Tibial nerve (tissue), 4 donors: Measurements from ENCODE around the gene ADH1C. TPM values are rescaled to one million over a fixed set of nuclear protein-coding genes. Genes with fewer than 3 reads are reported as not detected.

Experiments used
- DNase-seq, 2 donors: peaks; one replicate each; pipeline ENCODE4 v3.0.0-alpha.2; 2019; ENCODE audit warnings: low spot score in 2 of 2
- H3K27ac ChIP-seq, 4 donors: fragments of 200-600 bp; sonication (generic) in 3 of 4; one replicate each; pipeline ENCODE4 v1.5.1; 2017 to 2019; ENCODE audit warnings: mild to moderate bottlenecking in 1 of 4
- H3K27me3 ChIP-seq, 2 donors: fragments of 200-600 bp; sonication (generic) in 1 of 2; one replicate each; pipeline versions ENCODE4 v1.5.1 to v1.6.0; 2017 to 2019
- H3K36me3 ChIP-seq, 3 donors: fragments of 200-600 bp; sonication (generic); one replicate each; pipeline ENCODE4 v1.5.1; 2018 to 2019
- H3K4me1 ChIP-seq, 4 donors: fragments of 200-600 bp; sonication (generic) in 3 of 4; one replicate each; pipeline ENCODE4 v1.5.1; 2017 to 2019
- H3K4me3 ChIP-seq, 4 donors: fragments of 200-600 bp; sonication (generic) in 3 of 4; one replicate each; pipeline ENCODE4 v1.5.1; 2017 to 2019; ENCODE audit warnings: mild to moderate bottlenecking in 1 of 4, moderate library complexity in 1 of 4
- H3K9me3 ChIP-seq, 4 donors: fragments of 200-600 bp; sonication (generic) in 3 of 4; one replicate each; pipeline ENCODE4 v1.5.1; 2017 to 2019
- EP300 ChIP-seq, 2 donors: sonication (generic); formaldehyde crosslinking; IDR thresholded peaks; one replicate each; pipeline ENCODE4 v1.6.1; 2017; ENCODE audit warnings: antibody characterized with exemption in 2 of 2, mild to moderate bottlenecking in 1 of 2
- POLR2A ChIP-seq, 2 donors: fragments of 450-650 bp; IDR thresholded peaks; one replicate each; pipeline ENCODE4 v1.6.1; 2017; ENCODE audit warnings: antibody characterized with exemption in 2 of 2, mild to moderate bottlenecking in 2 of 2, moderate library complexity in 2 of 2
- WGBS, 2 donors: methylation state at CpG; one replicate each; pipeline ENCODE4 v1.1.5; 2018; 5-methylcytosine and 5-hydroxymethylcytosine counted together
- total RNA-seq, 4 donors: library from RNA; depleted of rRNA; stranded (reverse); fragments of >200 nt; gene quantifications; one replicate each; pipeline ENCODE4 v1.1.0, GENCODE V29; 2016
- TF ChIP-seq, protein P1 (sequence below), 5 experiments: fragments of 200-600 bp in 3 of 5; fragments of 450-650 bp in 2 of 5; sonication (generic) in 3 of 5; IDR thresholded peaks; one replicate each; pipeline ENCODE4 v1.5.1; 2016 to 2019; ENCODE audit warnings: antibody characterized with exemption in 5 of 5, mild to moderate bottlenecking in 3 of 5, moderate library complexity in 2 of 5

Gene ADH1C
- total RNA-seq, 4 donors from 2014 or later, result 44.7 to 186 (median 151) TPM

GRCh38 chr4:99310389-99310788 lies 42.2 kb downstream of the ADH1C start:
- no peaks in the 10 kb centered on the region for H3K27me3 ChIP-seq
- peaks cover 0 to 13% (median 0%) of the 10 kb centered on the region in 3 donors for H3K36me3 ChIP-seq
- DNase-seq, result no peak
- no peak for TF ChIP-seq EP300 (IDR thresholded peaks at IDR 0.05)
- TF ChIP-seq, protein P1, sequence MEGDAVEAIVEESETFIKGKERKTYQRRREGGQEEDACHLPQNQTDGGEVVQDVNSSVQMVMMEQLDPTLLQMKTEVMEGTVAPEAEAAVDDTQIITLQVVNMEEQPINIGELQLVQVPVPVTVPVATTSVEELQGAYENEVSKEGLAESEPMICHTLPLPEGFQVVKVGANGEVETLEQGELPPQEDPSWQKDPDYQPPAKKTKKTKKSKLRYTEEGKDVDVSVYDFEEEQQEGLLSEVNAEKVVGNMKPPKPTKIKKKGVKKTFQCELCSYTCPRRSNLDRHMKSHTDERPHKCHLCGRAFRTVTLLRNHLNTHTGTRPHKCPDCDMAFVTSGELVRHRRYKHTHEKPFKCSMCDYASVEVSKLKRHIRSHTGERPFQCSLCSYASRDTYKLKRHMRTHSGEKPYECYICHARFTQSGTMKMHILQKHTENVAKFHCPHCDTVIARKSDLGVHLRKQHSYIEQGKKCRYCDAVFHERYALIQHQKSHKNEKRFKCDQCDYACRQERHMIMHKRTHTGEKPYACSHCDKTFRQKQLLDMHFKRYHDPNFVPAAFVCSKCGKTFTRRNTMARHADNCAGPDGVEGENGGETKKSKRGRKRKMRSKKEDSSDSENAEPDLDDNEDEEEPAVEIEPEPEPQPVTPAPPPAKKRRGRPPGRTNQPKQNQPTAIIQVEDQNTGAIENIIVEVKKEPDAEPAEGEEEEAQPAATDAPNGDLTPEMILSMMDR (IDR thresholded peaks at IDR 0.05), result no peak
- no peak for TF ChIP-seq POLR2A (IDR thresholded peaks at IDR 0.05)
- no peak overlapping the region for H3K4me3 ChIP-seq
- H3K9me3 ChIP-seq, result no peaks in the 10 kb centered on the region
- 64 to 70% methylated on average over 2 of the region's 2 CpGs for WGBS, 2 donors
- no peak overlapping the region for H3K27ac ChIP-seq
- H3K4me1 ChIP-seq, result no peaks in the 10 kb centered on the region

- DNase-seq, result peak; percentile 30 to 46
- TF ChIP-seq POLR2A (IDR thresholded peaks at IDR 0.05) (no peak), EP300 (IDR thresholded peaks at IDR 0.05) (peak in 1 of 2 donors; percentile 77)
- TF ChIP-seq, protein P1 (IDR thresholded peaks at IDR 0.05), result no peak
- WGBS, 2 donors, result 90 to 91% methylated on average over 11 of the region's 11 CpGs
Observed at GRCh38 chr4:99305638-99306400, 46.7 kb downstream of the ADH1C start.

DNA sequence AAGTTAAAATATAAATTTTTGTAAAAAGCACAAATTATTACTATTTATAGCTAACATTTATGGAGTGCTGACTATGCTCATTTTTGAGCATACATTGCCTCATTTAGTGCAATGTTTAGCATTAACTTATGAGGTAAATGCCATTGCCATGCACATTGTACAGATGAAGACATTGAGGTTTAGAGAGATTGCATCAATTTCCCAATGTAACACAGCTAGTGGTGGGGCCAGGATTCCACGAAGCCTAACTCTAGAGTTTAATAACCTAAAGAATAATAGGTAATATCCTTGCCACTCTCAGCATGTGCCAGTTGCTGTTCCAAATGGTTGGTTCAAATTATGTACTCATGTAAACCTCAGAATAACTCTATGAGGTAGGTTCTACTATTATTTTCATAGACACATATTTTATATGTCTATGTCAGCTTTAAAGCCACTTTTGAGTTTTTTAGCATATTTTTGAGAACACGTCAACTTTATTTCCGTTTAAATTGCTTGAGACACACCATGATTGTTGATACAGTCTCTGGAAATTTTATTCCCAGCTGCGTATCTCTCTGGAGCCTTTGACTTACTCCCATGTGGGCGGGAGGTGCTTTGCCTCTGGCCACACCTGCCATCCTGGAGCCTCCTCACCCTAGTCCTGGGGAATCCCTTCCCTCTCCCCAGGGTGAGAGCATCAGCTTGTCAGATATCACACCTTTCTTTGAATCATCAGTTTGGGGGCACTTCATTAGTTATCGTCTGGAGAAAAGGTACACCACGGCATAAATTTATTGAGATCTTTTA lies 51.0 kb downstream of the ADH1C start:
- H3K4me1 ChIP-seq, result peaks cover 0 to 18% (median 5%) of the 10 kb centered on the region in 4 donors
- H3K36me3 ChIP-seq, result no peaks in the 10 kb centered on the region
- peaks cover 0 to 29% (median 0%) of the 10 kb centered on the region in 4 donors for H3K9me3 ChIP-seq
- H3K27ac ChIP-seq, result peak overlapping the region; percentile 0 to 84 (median 52)
- no peak for DNase-seq
- no peak overlapping the region for H3K4me3 ChIP-seq
- no peaks in the 10 kb centered on the region for H3K27me3 ChIP-seq
- TF ChIP-seq EP300 (IDR thresholded peaks at IDR 0.05), result no peak
- TF ChIP-seq, protein P1 (IDR thresholded peaks at IDR 0.05), result no peak
- no peak for TF ChIP-seq POLR2A (IDR thresholded peaks at IDR 0.05)
- 80 to 81% methylated on average over 7 of the region's 7 CpGs for WGBS, 2 donors

More at GRCh38 chr4:99305638-99306400, 46.7 kb downstream of the ADH1C start:
- Histone ChIP-seq H3K9me3 (peaks cover 0 to 18% (median 0%) of the 10 kb centered on the region in 4 donors), H3K27me3 (no peaks in the 10 kb centered on the region), H3K4me1 (peaks cover 0 to 9% (median 3%) of the 10 kb centered on the region in 4 donors), H3K4me3 (no peak overlapping the region), H3K36me3 (peaks cover 0 to 2% (median 0%) of the 10 kb centered on the region in 3 donors), H3K27ac (peak overlapping the region in 1 of 4 donors; percentile 24)

DNA sequence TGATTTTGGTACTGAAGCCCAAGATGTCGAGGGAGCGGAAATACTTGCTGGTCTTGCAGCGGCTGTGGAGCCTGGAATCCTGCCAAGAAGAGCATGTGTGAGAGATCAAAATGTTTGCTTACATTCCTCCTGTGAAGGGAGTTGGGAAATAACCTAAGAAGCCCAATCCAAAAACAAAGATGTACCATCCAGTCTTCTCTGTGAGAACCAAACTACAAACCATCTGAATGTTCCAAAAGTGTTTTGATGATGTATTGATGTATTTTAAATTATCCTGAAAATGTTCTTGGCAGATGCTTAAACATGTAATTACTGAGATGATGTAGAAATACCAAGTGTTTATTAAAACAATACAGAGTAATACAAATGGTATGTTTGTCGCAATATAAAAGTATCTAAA lies 51.6 kb downstream of the ADH1C start:
- Histone ChIP-seq H3K9me3 (peaks cover 0 to 35% (median 0%) of the 10 kb centered on the region in 4 donors), H3K36me3 (no peaks in the 10 kb centered on the region), H3K27ac (peak overlapping the region in 2 of 4 donors; percentile 70 to 84), H3K27me3 (no peaks in the 10 kb centered on the region), H3K4me1 (peaks cover 0 to 18% (median 5%) of the 10 kb centered on the region in 4 donors), H3K4me3 (no peak overlapping the region)
- DNase-seq, result peak; percentile 89 to 94
- WGBS, 2 donors, result 24 to 33% methylated on average over 4 of the region's 4 CpGs
- TF ChIP-seq EP300 (IDR thresholded peaks at IDR 0.05), result peak; percentile 52 to 91
- TF ChIP-seq, protein P1 (IDR thresholded peaks at IDR 0.05), result no peak
